GM12872 (cell line): Measurements from ENCODE around the gene TOLLIP.

Source experiments
- TF ChIP-seq, protein P1 (sequence below): IDR thresholded peaks from 3 replicates; pipeline ENCODE4 v1.5.1; 2011; ENCODE audit warnings: low read depth, mild to moderate bottlenecking, low read length, moderate library complexity; ENCODE audit not compliant: insufficient read depth

Gene TOLLIP

DNA sequence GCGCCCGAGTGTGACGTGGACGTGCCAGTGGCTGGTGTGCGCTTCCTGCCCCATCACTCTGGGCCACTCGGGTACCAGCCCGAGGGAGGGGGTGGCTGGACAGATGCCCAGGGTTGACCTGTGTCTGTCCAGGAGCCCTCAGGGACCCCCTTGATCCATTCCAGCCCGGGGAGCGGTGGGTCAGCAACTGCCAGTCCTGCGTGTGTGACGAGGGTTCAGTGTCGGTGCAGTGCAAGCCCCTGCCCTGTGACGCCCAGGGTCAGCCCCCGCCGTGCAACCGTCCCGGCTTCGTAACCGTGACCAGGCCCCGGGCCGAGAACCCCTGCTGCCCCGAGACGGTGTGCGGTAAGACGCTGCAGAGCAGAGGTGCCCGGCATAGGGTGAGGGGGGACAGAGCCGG lies 52.1 kb downstream of the TOLLIP start:
- TF ChIP-seq, protein P1, sequence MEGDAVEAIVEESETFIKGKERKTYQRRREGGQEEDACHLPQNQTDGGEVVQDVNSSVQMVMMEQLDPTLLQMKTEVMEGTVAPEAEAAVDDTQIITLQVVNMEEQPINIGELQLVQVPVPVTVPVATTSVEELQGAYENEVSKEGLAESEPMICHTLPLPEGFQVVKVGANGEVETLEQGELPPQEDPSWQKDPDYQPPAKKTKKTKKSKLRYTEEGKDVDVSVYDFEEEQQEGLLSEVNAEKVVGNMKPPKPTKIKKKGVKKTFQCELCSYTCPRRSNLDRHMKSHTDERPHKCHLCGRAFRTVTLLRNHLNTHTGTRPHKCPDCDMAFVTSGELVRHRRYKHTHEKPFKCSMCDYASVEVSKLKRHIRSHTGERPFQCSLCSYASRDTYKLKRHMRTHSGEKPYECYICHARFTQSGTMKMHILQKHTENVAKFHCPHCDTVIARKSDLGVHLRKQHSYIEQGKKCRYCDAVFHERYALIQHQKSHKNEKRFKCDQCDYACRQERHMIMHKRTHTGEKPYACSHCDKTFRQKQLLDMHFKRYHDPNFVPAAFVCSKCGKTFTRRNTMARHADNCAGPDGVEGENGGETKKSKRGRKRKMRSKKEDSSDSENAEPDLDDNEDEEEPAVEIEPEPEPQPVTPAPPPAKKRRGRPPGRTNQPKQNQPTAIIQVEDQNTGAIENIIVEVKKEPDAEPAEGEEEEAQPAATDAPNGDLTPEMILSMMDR = no peak

DNA sequence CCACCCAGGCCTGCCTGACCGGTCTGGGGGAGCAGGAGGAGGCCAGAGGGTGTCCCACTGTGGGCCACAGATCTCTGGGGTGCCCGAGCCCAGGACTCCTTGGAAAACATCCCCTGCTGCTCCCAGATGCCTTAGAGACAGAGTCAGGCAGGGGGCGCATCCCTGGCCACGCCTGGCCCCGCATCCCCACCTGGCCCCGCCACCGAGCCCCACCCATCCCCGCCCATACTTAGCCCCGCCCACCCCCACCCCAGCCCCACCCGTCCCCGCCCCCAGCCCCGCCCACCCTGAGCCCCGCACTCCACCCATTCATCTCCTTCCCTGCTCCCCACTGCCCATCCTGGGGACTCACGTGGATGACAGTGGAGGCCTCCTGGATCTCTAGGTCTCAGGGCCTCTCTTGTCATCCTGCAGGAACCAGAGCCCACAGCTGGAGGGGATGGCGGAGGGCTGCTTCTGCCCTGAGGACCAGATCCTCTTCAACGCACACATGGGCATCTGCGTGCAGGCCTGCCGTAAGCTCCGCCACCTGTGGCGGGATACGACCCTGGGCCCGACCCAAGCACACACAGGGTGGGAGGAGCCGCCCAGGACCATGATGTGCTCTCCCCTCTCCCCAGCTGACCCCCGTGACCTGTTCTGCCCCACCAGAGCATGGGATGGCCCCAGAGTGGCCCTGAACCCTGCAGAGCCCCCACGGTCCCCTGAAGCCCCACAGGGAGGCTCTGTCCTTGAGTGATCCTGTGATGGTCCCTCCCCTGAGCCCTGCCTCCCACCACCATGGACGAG lies 53.0 kb downstream of the TOLLIP start:
- TF ChIP-seq, protein P1 = no peak

DNA sequence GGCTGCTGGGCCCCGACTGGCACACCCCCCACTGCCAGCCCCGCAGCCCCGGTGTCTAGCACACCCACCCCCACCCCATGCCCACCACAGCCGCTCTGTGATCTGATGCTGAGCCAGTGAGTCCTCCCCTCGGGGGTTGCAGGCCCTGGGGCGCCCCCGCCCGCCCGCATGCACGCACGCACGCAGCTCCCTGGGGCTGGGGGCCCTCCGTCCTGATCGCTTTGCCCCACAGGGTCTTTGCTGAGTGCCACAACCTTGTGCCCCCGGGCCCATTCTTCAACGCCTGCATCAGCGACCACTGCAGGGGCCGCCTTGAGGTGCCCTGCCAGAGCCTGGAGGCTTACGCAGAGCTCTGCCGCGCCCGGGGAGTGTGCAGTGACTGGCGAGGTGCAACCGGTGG lies 54.3 kb downstream of the TOLLIP start:
- TF ChIP-seq, protein P1 = no peak

DNA sequence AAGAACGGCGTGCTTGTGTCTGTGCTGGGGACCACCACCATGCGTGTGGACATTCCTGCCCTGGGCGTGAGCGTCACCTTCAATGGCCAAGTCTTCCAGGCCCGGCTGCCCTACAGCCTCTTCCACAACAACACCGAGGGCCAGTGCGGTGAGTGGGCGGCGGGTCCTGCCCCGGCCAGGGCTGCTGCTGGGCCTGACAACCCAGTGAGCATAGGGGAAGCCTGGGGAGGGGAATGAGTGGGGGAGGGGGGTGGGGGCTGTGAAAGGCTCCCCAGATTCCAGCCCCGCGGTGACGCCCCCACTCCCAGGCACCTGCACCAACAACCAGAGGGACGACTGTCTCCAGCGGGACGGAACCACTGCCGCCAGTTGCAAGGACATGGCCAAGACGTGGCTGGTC lies 54.7 kb downstream of the TOLLIP start:
- TF ChIP-seq, protein P1 = no peak

DNA sequence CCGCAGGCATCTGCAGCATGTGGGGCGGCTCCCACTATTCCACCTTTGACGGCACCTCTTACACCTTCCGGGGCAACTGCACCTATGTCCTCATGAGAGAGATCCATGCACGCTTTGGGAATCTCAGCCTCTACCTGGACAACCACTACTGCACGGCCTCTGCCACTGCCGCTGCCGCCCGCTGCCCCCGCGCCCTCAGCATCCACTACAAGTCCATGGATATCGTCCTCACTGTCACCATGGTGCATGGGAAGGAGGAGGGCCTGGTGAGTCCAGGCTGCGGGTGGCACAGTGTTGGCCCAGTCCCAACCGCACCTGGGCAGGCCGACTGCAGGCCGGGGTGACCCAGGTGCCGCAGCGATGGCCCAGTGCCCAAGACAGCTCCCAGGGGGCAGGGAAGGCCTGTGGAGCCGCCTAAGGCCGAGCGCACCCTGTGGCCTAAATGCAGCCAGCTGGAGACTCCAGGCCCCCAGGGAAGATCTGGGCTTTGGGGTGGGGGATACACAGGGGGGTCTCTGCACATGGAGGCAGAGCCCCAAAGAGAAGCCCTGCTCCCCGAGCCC lies 55.3 kb downstream of the TOLLIP start:
- TF ChIP-seq, protein P1 = no peak

DNA sequence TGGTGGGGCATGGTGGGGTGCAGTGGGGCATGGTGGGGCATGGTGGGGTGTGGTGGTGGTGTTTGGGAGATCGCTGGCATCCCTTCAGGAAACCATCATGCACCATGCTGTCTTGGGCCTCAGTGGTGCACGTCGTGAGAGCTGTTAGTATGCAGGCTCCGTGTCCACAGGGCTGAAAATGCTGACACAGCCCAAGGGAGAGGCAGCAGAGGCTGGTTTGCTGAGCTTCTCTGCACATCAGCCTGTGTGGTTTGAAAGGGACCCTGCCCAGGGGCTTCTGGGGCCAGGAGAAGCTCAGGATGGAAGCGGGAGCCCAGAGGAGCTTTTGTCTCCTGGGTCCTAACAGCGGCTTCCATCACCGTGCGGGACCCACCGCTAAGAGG lies 56.3 kb downstream of the TOLLIP start:
- TF ChIP-seq, protein P1 = no peak

DNA sequence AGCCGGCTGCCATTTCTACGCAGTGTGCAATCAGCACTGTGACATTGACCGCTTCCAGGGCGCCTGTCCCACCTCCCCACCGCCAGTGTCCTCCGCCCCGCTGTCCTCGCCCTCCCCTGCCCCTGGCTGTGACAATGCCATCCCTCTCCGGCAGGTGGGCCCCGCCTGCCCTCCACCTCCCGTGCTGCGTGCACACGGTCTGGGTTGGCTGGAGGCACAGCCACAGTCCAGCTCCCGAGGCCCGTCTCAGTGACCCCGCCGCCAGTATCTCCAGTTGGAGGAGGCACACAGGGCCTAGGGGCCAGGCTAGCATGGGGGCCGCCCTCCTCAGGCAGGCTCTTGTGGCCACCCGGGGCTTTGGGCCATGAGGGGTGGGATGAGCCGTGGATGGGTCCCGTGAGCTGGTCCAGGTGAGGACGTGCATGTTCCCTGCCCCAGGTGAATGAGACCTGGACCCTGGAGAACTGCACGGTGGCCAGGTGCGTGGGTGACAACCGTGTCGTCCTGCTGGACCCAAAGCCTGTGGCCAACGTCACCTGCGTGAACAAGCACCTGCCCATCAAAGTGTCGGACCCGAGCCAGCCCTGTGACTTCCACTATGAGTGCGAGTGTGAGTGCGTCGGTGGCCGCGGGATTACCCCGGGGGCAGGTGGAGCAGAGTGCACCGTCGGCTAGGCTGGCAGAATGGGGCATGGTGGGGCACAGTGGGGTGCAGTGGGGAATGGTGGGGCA lies 56.9 kb downstream of the TOLLIP start:
- TF ChIP-seq, protein P1 = no peak
